A673 (cell line): ENCODE results near the gene PSMB11.

Experiments
- EZH2 ChIP-seq: fragments of 200-600 bp; sonication (generic); IDR thresholded peaks from 2 replicates; pipeline ENCODE4 v1.6.1; 2017; ENCODE audit warnings: borderline replicate concordance, low read depth, mild to moderate bottlenecking, mixed read lengths, antibody characterized with exemption, low read length; ENCODE audit not compliant: poor library complexity, severe bottlenecking
- TF ChIP-seq, protein P1 (sequence below): fragments of 300-800, 200-600 bp; sonication (generic); conservative IDR thresholded peaks from 2 replicates; pipeline ENCODE4 v1.5.1; 2017; ENCODE audit warnings: low read depth, mild to moderate bottlenecking, antibody characterized with exemption, low read length, moderate library complexity, mixed read lengths

DNA sequence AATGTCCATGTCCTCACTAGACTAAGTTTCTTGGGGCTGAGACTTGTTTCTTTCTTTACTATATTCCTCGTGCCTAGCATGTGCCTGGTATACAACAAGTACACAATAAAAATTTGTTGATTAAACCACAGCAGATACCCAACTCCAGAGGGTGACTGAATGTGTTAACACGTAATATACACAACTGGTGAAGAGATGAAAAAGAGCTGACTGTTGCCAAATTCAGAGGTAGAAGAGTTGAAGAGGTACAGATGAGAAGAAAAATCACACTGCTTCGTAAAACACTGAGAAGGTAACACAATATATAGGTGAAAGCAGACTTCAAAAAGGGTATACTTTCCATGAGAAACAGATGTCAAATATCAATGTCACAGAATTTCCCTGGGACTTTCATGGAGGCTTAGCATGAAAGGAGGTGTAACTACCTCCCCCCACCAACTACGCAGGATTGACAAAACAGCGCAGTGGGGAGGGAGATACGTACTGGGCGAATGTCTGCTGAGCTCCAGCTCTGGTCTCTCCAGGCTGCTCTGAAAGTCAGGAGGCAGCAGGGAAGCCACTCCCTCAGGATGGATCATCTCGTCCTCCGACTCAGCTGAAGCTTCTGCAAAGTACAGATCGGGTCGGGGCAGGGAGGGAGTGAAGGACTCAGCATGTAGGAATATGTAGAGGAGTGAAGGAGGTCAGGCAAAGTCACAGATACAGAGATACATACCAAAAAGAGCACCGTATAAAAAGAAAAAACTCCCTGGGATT lies 47.7 kb downstream of the PSMB11 start:
- TF ChIP-seq, protein P1, sequence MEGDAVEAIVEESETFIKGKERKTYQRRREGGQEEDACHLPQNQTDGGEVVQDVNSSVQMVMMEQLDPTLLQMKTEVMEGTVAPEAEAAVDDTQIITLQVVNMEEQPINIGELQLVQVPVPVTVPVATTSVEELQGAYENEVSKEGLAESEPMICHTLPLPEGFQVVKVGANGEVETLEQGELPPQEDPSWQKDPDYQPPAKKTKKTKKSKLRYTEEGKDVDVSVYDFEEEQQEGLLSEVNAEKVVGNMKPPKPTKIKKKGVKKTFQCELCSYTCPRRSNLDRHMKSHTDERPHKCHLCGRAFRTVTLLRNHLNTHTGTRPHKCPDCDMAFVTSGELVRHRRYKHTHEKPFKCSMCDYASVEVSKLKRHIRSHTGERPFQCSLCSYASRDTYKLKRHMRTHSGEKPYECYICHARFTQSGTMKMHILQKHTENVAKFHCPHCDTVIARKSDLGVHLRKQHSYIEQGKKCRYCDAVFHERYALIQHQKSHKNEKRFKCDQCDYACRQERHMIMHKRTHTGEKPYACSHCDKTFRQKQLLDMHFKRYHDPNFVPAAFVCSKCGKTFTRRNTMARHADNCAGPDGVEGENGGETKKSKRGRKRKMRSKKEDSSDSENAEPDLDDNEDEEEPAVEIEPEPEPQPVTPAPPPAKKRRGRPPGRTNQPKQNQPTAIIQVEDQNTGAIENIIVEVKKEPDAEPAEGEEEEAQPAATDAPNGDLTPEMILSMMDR, result no peak
- TF ChIP-seq EZH2, result no peak
